OCI-LY1 (cell line): ENCODE measurements around the gene SLC6A3.

Experiments used
- H2AFZ ChIP-seq: fragments of 200-600 bp; sonication (generic), shearing (Covaris generic); 2 replicates; pipeline ENCODE4 v1.6.0; 2014; ENCODE audit warnings: antibody characterized with exemption, mild to moderate bottlenecking, low read length
- H3F3A ChIP-seq: fragments of 200-600 bp; sonication (generic), shearing (Covaris generic); 2 replicates; pipeline ENCODE4 v1.6.0; 2014; ENCODE audit warnings: mild to moderate bottlenecking, antibody characterized with exemption, low read length, moderate library complexity; ENCODE audit not compliant: insufficient read depth
- H3K27ac ChIP-seq: fragments of 200-600 bp; sonication (generic); 2 replicates; pipeline ENCODE4 v1.5.1; 2014; ENCODE audit warnings: low read length, mixed run types, mild to moderate bottlenecking, low read depth; ENCODE audit not compliant: poor library complexity, severe bottlenecking
- H3K27me3 ChIP-seq: fragments of 200-600 bp; sonication (generic); 2 replicates; pipeline ENCODE4 v1.6.0; 2014; ENCODE audit warnings: antibody characterized with exemption, mild to moderate bottlenecking, low read length, moderate library complexity; ENCODE audit not compliant: insufficient read depth
- H3K36me3 ChIP-seq: fragments of 200-600 bp; sonication (generic); 2 replicates; pipeline ENCODE4 v1.6.1; 2014; ENCODE audit warnings: mild to moderate bottlenecking, antibody characterized with exemption, low read length, moderate library complexity, mixed read lengths; ENCODE audit not compliant: insufficient read depth
- H3K4me1 ChIP-seq: fragments of 200-600 bp; sonication (generic); 2 replicates; pipeline ENCODE4 v1.5.1; 2014; ENCODE audit warnings: mild to moderate bottlenecking, low read length, moderate library complexity; ENCODE audit not compliant: insufficient read depth, severe bottlenecking
- H3K4me2 ChIP-seq: fragments of 200-600 bp; sonication (generic), shearing (Covaris generic); 2 replicates; pipeline ENCODE4 v1.6.1; 2014; ENCODE audit warnings: low read length
- H3K4me3 ChIP-seq: fragments of 200-600 bp; sonication (generic); 2 replicates; pipeline ENCODE4 v1.5.1; 2014; ENCODE audit warnings: low read length, low read depth, mild to moderate bottlenecking, mixed read lengths; ENCODE audit not compliant: poor library complexity, severe bottlenecking
- H3K79me2 ChIP-seq: fragments of 200-600 bp; shearing (Covaris generic); 2 replicates; pipeline ENCODE4 v1.6.1; 2016; ENCODE audit warnings: mixed run types, low read length, mixed read lengths; ENCODE audit not compliant: insufficient read depth
- H3K9ac ChIP-seq: fragments of 200-600 bp; sonication (generic), shearing (Covaris generic); 2 replicates; pipeline ENCODE4 v1.6.1; 2014; ENCODE audit warnings: mild to moderate bottlenecking, low read length, mixed read lengths
- H3K9me2 ChIP-seq: fragments of 200-600 bp; sonication (generic), shearing (Covaris generic); 2 replicates; pipeline ENCODE4 v1.6.1; 2014; ENCODE audit warnings: low read depth, mild to moderate bottlenecking, low read length, mixed read lengths
- H3K9me3 ChIP-seq: fragments of 200-600 bp; shearing (Covaris generic); 2 replicates; pipeline ENCODE4 v1.6.1; 2014; ENCODE audit warnings: low read length, mixed read lengths
- H4K20me1 ChIP-seq: fragments of 200-600 bp; sonication (generic), shearing (Covaris generic); 2 replicates; pipeline ENCODE4 v1.6.0; 2016; ENCODE audit warnings: mild to moderate bottlenecking, low read length; ENCODE audit not compliant: insufficient read depth
- EZH2 ChIP-seq: fragments of 200-600 bp; sonication (generic), shearing (Covaris generic); IDR thresholded peaks from 2 replicates; pipeline ENCODE4 v1.8.0; 2017; ENCODE audit warnings: borderline replicate concordance, mixed run types, mild to moderate bottlenecking, antibody characterized with exemption, low read length, moderate library complexity, mixed read lengths
- TF ChIP-seq, protein P1 (sequence below): fragments of 200-600 bp; sonication (generic), shearing (Covaris generic); IDR thresholded peaks from 2 replicates; pipeline ENCODE4 v1.5.1; 2017; ENCODE audit warnings: mild to moderate bottlenecking, antibody characterized with exemption, low read length, moderate library complexity, mixed read lengths

Gene SLC6A3

GRCh38 chr5:1438871-1439270, 6.4 kb downstream of the SLC6A3 start:
- no peak overlapping the region for H3K4me2 ChIP-seq
- TF ChIP-seq, protein P1, sequence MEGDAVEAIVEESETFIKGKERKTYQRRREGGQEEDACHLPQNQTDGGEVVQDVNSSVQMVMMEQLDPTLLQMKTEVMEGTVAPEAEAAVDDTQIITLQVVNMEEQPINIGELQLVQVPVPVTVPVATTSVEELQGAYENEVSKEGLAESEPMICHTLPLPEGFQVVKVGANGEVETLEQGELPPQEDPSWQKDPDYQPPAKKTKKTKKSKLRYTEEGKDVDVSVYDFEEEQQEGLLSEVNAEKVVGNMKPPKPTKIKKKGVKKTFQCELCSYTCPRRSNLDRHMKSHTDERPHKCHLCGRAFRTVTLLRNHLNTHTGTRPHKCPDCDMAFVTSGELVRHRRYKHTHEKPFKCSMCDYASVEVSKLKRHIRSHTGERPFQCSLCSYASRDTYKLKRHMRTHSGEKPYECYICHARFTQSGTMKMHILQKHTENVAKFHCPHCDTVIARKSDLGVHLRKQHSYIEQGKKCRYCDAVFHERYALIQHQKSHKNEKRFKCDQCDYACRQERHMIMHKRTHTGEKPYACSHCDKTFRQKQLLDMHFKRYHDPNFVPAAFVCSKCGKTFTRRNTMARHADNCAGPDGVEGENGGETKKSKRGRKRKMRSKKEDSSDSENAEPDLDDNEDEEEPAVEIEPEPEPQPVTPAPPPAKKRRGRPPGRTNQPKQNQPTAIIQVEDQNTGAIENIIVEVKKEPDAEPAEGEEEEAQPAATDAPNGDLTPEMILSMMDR = no peak
- no peak for TF ChIP-seq EZH2
- no peaks in the 10 kb centered on the region for H3K79me2 ChIP-seq
- H3K4me1 ChIP-seq = no peaks in the 10 kb centered on the region
- no peaks in the 10 kb centered on the region for H3K9me3 ChIP-seq
- no peak overlapping the region for H2AFZ ChIP-seq
- H3K4me3 ChIP-seq = no peak overlapping the region
- H3F3A ChIP-seq = no peaks in the 10 kb centered on the region
- peaks cover 13% of the 10 kb centered on the region; the same call in 1 of the 2 replicates for H3K27me3 ChIP-seq
- H3K9ac ChIP-seq = no peak overlapping the region
- no peaks in the 10 kb centered on the region for H3K36me3 ChIP-seq
- H4K20me1 ChIP-seq = no peaks in the 10 kb centered on the region
- no peaks in the 10 kb centered on the region for H3K9me2 ChIP-seq
- H3K27ac ChIP-seq = no peak overlapping the region

GRCh38 chr5:1437876-1438559, 7.2 kb downstream of the SLC6A3 start:
- no peaks in the 10 kb centered on the region for H3K4me1 ChIP-seq
- H3K79me2 ChIP-seq = no peaks in the 10 kb centered on the region
- H3K4me2 ChIP-seq = no peak overlapping the region
- no peaks in the 10 kb centered on the region for H3F3A ChIP-seq
- no peak overlapping the region for H3K27ac ChIP-seq
- H4K20me1 ChIP-seq = no peaks in the 10 kb centered on the region
- H3K9ac ChIP-seq = no peak overlapping the region
- no peaks in the 10 kb centered on the region for H3K9me2 ChIP-seq
- H3K4me3 ChIP-seq = no peak overlapping the region
- TF ChIP-seq, protein P1 = no peak
- no peak for TF ChIP-seq EZH2
- no peaks in the 10 kb centered on the region for H3K36me3 ChIP-seq
- H3K9me3 ChIP-seq = no peaks in the 10 kb centered on the region
- H3K27me3 ChIP-seq = peaks cover 13% of the 10 kb centered on the region; the same call in 1 of the 2 replicates
- no peak overlapping the region for H2AFZ ChIP-seq

GRCh38 chr5:1437226-1437829, 7.9 kb downstream of the SLC6A3 start:
- H3K27ac ChIP-seq = no peak overlapping the region
- no peaks in the 10 kb centered on the region for H3K9me3 ChIP-seq
- no peaks in the 10 kb centered on the region for H3K36me3 ChIP-seq
- H2AFZ ChIP-seq = no peak overlapping the region
- no peaks in the 10 kb centered on the region for H3K79me2 ChIP-seq
- no peaks in the 10 kb centered on the region for H3K4me1 ChIP-seq
- no peak overlapping the region for H3K9ac ChIP-seq
- no peaks in the 10 kb centered on the region for H3K9me2 ChIP-seq
- no peak overlapping the region for H3K4me2 ChIP-seq
- H3K4me3 ChIP-seq = no peak overlapping the region
- no peak for TF ChIP-seq EZH2
- TF ChIP-seq, protein P1 = no peak
- H3K27me3 ChIP-seq = peaks cover 13% of the 10 kb centered on the region; the same call in 1 of the 2 replicates
- H4K20me1 ChIP-seq = no peaks in the 10 kb centered on the region
- H3F3A ChIP-seq = no peaks in the 10 kb centered on the region
